ENCODE results near the gene ADORA2B.

ADORA2B gene

GRCh38 chr17:15999141-15999973 lies 54.4 kb downstream of the ADORA2B start, which contains the start of the genes TTC19 and ZSWIM7:
TSS of gene TTC19 (plus strand) at chr17:15999824. CDS start at chr17:15999849, 25 bp downstream.
TSS of gene ZSWIM7 (minus strand) at chr17:15999704. CDS start at chr17:15999594, 110 bp downstream.
- DNase-seq: peak; percentile 83

GRCh38 chr17:15999974-16000827 lies 55.3 kb downstream of the ADORA2B start:
- DNase-seq: no peak

- DNase-seq: no peak
Observed at GRCh38 chr17:16001226-16001897, 56.4 kb downstream of the ADORA2B start.

GRCh38 chr17:16002708-16003260 lies 57.9 kb downstream of the ADORA2B start:
- DNase-seq: no peak

- DNase-seq: no peak
Observed at GRCh38 chr17:16003841-16004240, 58.9 kb downstream of the ADORA2B start.

- no peak for DNase-seq
Observed at GRCh38 chr17:16005636-16006035, 60.7 kb downstream of the ADORA2B start.

GRCh38 chr17:16007439-16007838 lies 62.5 kb downstream of the ADORA2B start:
- DNase-seq: no peak

- DNase-seq: peak; percentile 52
Observed at GRCh38 chr17:16013943-16014407, 69.0 kb downstream of the ADORA2B start.

- DNase-seq: no peak
Observed at GRCh38 chr17:16019347-16019746, 74.4 kb downstream of the ADORA2B start.

GRCh38 chr17:16023881-16024280 lies 79.0 kb downstream of the ADORA2B start:
- DNase-seq: no peak

- DNase-seq: no peak
Observed at GRCh38 chr17:16025202-16025601, 80.3 kb downstream of the ADORA2B start.

Measured in NCI-H1694 treated with DMSO at 0.1 percent for 48 hours (cell line).